Smooth muscle cell (in vitro differentiated cells): ENCODE measurements around the gene TECPR1. TPM values are rescaled to one million over a fixed set of nuclear protein-coding genes. Genes with fewer than 3 reads are reported as not detected.

Experiments used
- DNase-seq: peaks from one replicate; lab custom pipeline; 2025; ENCODE audit not compliant: unreplicated experiment; lab: John Stamatoyannopoulos, UW
- H2AFZ ChIP-seq: fragments of 200-600 bp; sonication (generic); 2 replicates; pipeline ENCODE4 v1.6.0; 2016; ENCODE audit warnings: antibody characterized with exemption, low read depth, mild to moderate bottlenecking
- H3F3A ChIP-seq: fragments of 200-600 bp; sonication (generic); 2 replicates; pipeline ENCODE4 v1.6.0; 2017; ENCODE audit warnings: antibody characterized with exemption, low read depth
- H3K27ac ChIP-seq: fragments of 200-600 bp; sonication (generic); 2 replicates; pipeline ENCODE4 v1.5.1; 2016; ENCODE audit warnings: low read depth, mild to moderate bottlenecking
- H3K27me3 ChIP-seq: fragments of 200-600 bp; sonication (generic); 2 replicates; pipeline ENCODE4 v1.6.1; 2016; ENCODE audit warnings: low read depth, mild to moderate bottlenecking
- H3K36me3 ChIP-seq: fragments of 200-600 bp; sonication (generic); 2 replicates; pipeline ENCODE4 v1.5.1; 2016; ENCODE audit warnings: low read depth
- H3K4me1 ChIP-seq: fragments of 200-600 bp; sonication (generic); 2 replicates; pipeline ENCODE4 v1.5.1; 2016; ENCODE audit warnings: low read depth
- H3K4me2 ChIP-seq: fragments of 200-600 bp; sonication (generic); 2 replicates; pipeline ENCODE4 v1.6.0; 2016; ENCODE audit warnings: mild to moderate bottlenecking
- H3K4me3 ChIP-seq: fragments of 200-600 bp; sonication (generic); 2 replicates; pipeline ENCODE4 v1.5.1; 2016; ENCODE audit warnings: mild to moderate bottlenecking
- H3K79me2 ChIP-seq: fragments of 200-600 bp; sonication (generic); 2 replicates; pipeline ENCODE4 v1.6.0; 2016; ENCODE audit warnings: low read depth, mild to moderate bottlenecking
- H3K9ac ChIP-seq: fragments of 200-600 bp; sonication (generic); 2 replicates; pipeline ENCODE4 v1.6.0; 2016; ENCODE audit warnings: low read depth
- H3K9me3 ChIP-seq: fragments of 200-600 bp; sonication (generic); replicated peaks from 2 replicates; pipeline ENCODE4 v1.5.1; 2016; ENCODE audit warnings: low read depth
- H4K20me1 ChIP-seq: fragments of 200-600 bp; sonication (generic); 2 replicates; pipeline ENCODE4 v1.6.0; 2016; ENCODE audit warnings: low read depth
- WGBS: methylation state at CpG from one replicate; pipeline ENCODE4 v1.1.7; 2016; ENCODE audit warnings: low lambda C conversion rate; 5-methylcytosine and 5-hydroxymethylcytosine counted together
- polyA plus RNA-seq: library from polyadenylated mRNA; unstranded; fragments of >200 nt; fragmentation: Nextera tagmentation; extraction: Ambion mirVana; gene quantifications from 2 replicates; pipeline ENCODE4 v1.2.1, GENCODE V29; 2016
- total RNA-seq: library from RNA; depleted of rRNA; stranded (reverse); fragments of >200 nt; gene quantifications from 2 replicates; pipeline ENCODE4 v1.2.3, GENCODE V29; 2014
- TF ChIP-seq, protein P1 (sequence below): fragments of 200-600 bp; sonication (generic); IDR thresholded peaks from 2 replicates; pipeline ENCODE4 v1.5.1; 2017; ENCODE audit warnings: borderline replicate concordance, mild to moderate bottlenecking, antibody characterized with exemption; ENCODE audit not compliant: insufficient read depth, poor library complexity, severe bottlenecking

TECPR1 gene
- total and polyA plus RNA-seq, 2 experiments from 2014 or later, result 8.9 to 33.1 TPM

DNA sequence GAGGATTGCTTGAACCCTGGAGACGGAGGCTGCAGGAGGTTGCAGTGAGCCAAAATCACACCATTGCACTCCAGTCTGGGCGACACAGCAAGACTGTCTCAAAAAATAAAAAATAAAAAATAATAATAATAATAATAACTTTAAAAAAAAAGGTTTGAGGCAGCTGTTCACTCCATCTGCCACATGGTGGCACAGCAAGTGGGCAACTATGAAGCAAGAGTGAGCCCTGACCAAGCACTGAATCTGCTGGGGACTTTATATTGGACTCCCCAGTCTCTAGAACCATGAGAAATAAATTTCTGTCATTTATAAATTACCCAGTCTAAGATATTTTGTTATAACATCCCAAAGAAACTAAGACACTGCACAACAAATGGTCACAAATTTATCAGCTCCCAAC, 14.8 kb upstream of the TECPR1 start:
- Histone ChIP-seq H3K36me3 (no peaks in the 10 kb centered on the region), H4K20me1 (no peaks in the 10 kb centered on the region), H3K27ac (no peak overlapping the region), H3K4me1 (no peaks in the 10 kb centered on the region), H3F3A (no peaks in the 10 kb centered on the region), H2AFZ (no peak overlapping the region), H3K4me3 (no peak overlapping the region), H3K79me2 (no peaks in the 10 kb centered on the region), H3K9ac (no peak overlapping the region), H3K9me3 (no peaks in the 10 kb centered on the region), H3K27me3 (no peaks in the 10 kb centered on the region), H3K4me2 (no peak overlapping the region)
- TF ChIP-seq, protein P1, sequence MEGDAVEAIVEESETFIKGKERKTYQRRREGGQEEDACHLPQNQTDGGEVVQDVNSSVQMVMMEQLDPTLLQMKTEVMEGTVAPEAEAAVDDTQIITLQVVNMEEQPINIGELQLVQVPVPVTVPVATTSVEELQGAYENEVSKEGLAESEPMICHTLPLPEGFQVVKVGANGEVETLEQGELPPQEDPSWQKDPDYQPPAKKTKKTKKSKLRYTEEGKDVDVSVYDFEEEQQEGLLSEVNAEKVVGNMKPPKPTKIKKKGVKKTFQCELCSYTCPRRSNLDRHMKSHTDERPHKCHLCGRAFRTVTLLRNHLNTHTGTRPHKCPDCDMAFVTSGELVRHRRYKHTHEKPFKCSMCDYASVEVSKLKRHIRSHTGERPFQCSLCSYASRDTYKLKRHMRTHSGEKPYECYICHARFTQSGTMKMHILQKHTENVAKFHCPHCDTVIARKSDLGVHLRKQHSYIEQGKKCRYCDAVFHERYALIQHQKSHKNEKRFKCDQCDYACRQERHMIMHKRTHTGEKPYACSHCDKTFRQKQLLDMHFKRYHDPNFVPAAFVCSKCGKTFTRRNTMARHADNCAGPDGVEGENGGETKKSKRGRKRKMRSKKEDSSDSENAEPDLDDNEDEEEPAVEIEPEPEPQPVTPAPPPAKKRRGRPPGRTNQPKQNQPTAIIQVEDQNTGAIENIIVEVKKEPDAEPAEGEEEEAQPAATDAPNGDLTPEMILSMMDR, result peak; percentile 30
- DNase-seq, result no peak
- 46% methylated on average over 2 of the region's 2 CpGs for WGBS

DNA sequence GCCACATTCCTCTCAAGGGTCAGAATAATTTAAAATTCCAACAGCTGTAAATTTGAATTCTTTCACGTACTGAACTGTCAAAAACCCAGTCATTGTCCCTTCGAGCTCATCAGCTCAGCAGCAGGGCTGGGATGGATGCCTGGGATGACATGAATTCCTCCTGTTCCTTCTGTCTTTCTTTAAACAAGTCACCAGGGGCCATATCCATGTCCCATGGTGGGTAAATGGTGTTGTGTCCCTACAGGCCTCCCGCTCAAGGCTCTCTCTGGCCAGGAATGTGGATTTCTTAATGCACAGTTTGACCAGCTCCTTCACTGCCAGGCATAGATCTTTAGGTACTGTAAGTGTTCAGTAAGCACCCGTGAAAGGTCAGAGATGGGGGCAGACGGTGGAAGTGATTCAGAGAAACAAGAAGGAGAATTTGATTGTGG, 13.8 kb upstream of the TECPR1 start:
- DNase-seq, result no peak
- Histone ChIP-seq H3K9ac (no peak overlapping the region), H2AFZ (no peak overlapping the region), H3K4me2 (peak overlapping the region; percentile 6), H4K20me1 (no peaks in the 10 kb centered on the region), H3K4me3 (no peak overlapping the region), H3K9me3 (no peaks in the 10 kb centered on the region), H3K36me3 (no peaks in the 10 kb centered on the region), H3K4me1 (no peaks in the 10 kb centered on the region), H3K79me2 (no peaks in the 10 kb centered on the region), H3K27ac (peak overlapping the region; percentile 39), H3K27me3 (no peaks in the 10 kb centered on the region), H3F3A (no peaks in the 10 kb centered on the region)
- 37% methylated on average over 5 of the region's 5 CpGs for WGBS
- TF ChIP-seq, protein P1, result no peak

DNA sequence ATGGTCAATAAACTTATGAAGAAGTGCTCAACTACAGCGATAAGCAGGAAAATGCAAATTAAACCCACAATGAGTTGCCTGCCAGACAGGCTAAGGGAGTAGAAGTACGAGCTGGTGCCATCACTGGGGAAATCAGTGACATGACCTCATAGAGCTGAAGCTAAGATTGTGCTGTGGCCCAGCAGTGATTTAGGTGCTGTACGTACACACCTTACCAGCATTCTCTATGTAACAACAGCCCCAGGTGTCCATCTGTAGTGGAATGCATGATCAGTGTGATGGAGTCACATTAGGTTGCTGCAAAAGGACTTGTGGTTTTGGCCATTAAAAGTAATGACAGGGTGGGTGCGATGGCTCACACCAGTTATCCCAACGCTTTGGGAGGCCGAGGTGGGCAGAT, 5.7 kb upstream of the TECPR1 start:
- H3K9me3 ChIP-seq, result no peaks in the 10 kb centered on the region
- no peak overlapping the region for H3K27ac ChIP-seq
- TF ChIP-seq, protein P1, result no peak
- no peaks in the 10 kb centered on the region for H3K27me3 ChIP-seq
- no peaks in the 10 kb centered on the region for H3K36me3 ChIP-seq
- peaks cover 14% of the 10 kb centered on the region for H3K79me2 ChIP-seq
- no peaks in the 10 kb centered on the region for H3F3A ChIP-seq
- no peak for DNase-seq
- no peak overlapping the region for H3K4me3 ChIP-seq
- WGBS, result 78% methylated on average over 6 of the region's 6 CpGs
- H2AFZ ChIP-seq, result no peak overlapping the region
- peaks cover 5% of the 10 kb centered on the region for H3K4me1 ChIP-seq
- H4K20me1 ChIP-seq, result peaks cover 3% of the 10 kb centered on the region
- no peak overlapping the region for H3K4me2 ChIP-seq
- no peak overlapping the region for H3K9ac ChIP-seq

DNA sequence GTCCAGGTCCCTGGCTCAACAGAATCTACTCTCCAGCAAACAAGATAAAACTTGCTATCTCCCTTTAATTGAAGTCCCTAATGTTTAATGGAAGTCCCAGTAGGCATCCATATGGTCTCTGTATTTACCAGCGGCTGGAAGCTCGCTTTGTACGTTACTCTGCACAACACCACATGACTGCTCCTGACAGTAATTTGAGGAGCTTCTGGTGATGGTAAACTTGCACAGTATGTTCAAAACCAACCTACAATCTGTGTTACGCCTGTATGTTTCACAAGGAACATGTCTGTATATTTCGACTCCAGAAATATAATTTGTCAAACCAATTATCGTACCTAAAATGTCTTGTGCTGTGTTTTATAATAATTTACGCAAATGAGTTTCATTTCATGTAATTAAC, 4.4 kb upstream of the TECPR1 start:
- TF ChIP-seq, protein P1, result no peak

More for the DNA sequence above, 4.4 kb upstream of the TECPR1 start:
- no peaks in the 10 kb centered on the region for H3K36me3 ChIP-seq
- H3K9ac ChIP-seq, result no peak overlapping the region
- H3K27ac ChIP-seq, result no peak overlapping the region
- DNase-seq, result no peak
- 96% methylated on average over 7 of the region's 7 CpGs for WGBS
- no peak overlapping the region for H2AFZ ChIP-seq
- H3K4me1 ChIP-seq, result peaks cover 7% of the 10 kb centered on the region
- H3K79me2 ChIP-seq, result peaks cover 21% of the 10 kb centered on the region
- peaks cover 3% of the 10 kb centered on the region for H4K20me1 ChIP-seq
- no peaks in the 10 kb centered on the region for H3K9me3 ChIP-seq
- H3K4me3 ChIP-seq, result no peak overlapping the region
- no peak overlapping the region for H3K4me2 ChIP-seq
- no peaks in the 10 kb centered on the region for H3F3A ChIP-seq
- no peaks in the 10 kb centered on the region for H3K27me3 ChIP-seq
